GM12801 (cell line): ENCODE data around the gene ZNRD2.

Experiments used
- TF ChIP-seq, protein P1 (sequence below): IDR thresholded peaks from one replicate; pipeline ENCODE4 v1.5.1; 2011; ENCODE audit warnings: control low read depth; ENCODE audit not compliant: insufficient read length; ENCODE audit errors: extremely low read depth

ZNRD2 gene

DNA sequence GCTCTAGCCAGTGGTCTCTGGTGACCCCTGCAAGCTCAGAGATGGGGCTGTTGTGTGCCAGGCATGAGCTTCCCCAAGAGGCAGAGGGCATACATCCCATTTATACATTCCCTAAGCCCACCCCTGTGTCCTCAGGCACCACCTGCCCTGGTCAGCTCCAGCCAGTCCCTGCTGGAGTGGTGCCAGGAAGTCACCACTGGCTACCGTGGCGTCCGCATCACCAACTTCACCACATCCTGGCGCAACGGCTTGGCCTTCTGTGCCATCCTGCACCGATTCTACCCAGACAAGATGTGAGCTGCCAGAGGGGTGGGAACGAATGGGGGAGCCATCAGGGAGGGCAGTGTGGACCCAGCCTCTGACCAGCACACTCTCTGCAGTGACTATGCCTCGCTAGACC lies 13.8 kb downstream of the ZNRD2 start:
- TF ChIP-seq, protein P1, sequence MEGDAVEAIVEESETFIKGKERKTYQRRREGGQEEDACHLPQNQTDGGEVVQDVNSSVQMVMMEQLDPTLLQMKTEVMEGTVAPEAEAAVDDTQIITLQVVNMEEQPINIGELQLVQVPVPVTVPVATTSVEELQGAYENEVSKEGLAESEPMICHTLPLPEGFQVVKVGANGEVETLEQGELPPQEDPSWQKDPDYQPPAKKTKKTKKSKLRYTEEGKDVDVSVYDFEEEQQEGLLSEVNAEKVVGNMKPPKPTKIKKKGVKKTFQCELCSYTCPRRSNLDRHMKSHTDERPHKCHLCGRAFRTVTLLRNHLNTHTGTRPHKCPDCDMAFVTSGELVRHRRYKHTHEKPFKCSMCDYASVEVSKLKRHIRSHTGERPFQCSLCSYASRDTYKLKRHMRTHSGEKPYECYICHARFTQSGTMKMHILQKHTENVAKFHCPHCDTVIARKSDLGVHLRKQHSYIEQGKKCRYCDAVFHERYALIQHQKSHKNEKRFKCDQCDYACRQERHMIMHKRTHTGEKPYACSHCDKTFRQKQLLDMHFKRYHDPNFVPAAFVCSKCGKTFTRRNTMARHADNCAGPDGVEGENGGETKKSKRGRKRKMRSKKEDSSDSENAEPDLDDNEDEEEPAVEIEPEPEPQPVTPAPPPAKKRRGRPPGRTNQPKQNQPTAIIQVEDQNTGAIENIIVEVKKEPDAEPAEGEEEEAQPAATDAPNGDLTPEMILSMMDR, result no peak

DNA sequence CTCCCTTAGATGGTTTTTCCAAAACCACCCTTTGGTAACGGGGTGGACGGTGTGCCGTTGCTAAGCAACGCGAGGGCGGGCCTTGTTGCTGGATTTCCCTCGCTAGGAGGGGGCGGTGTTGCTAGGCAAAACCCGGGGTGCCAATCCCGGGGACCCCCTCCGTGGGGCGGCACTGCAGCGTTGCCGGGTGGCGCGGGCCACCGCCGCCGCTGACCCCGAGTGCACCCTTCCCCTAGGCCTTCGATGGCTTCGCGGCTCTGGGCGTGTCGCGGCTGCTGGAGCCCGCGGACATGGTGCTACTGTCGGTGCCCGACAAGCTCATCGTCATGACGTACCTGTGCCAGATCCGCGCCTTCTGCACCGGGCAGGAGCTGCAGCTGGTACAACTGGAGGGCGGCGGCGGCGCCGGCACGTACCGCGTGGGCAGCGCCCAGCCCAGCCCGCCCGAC lies 14.5 kb downstream of the ZNRD2 start:
- TF ChIP-seq, protein P1, result no peak

DNA sequence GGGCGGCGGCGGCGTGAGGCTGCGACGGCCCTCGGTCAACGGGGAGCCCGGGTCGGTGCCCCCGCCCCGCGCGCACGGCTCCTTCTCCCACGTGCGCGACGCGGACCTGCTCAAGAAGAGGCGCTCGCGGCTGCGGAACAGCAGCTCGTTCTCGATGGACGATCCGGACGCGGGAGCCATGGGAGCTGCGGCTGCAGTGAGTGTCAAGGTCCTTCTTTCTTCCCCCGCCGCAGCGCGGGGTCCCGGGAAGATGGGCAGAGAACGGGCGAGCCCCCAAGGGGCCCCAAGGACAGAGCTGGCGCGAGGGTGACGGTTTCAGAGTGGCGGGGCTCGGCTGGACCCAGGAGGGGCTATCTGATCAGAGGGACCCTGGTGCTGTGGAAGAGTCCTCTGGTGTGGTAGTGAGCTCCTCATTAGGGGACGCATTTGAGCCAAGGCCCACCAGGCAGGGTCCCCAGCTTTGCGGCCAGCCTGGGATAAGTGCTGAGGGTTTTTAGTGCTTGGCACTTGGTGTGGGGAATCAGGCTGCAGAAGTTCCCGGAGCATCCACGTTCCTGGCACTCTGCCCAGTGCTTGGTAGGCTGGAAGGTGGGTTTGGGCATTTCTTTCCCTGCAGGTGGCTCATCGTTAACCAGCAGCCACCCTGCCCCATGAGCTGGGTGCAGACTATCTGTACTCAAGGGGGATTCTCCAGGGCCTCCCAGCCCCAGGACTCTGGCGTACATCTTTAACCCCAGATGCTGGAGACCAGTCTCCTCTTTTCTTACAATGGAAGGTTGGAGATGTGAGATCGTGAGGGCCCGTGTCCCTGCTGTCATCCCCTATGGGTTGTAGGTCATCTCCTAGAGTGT lies 15.3 kb downstream of the ZNRD2 start:
- TF ChIP-seq, protein P1, result no peak

DNA sequence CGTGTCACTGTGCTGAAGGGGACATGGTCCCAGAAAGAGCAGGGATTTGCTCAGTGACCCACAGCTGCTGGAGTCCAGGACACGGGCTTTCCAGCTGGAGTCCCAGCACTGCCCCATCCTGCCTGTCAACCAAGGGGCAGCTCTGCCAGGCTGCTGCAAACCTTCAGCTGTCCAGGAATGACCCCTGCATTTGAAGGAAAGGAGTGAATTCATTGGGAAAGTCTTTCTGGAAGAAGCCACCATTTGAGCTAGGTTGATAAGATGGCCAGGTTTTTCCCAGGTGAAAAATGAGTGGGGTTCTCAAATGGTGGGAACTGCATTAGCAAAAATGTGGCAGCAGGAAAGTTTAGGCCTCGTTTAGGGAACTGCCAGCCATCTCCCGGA lies 16.0 kb downstream of the ZNRD2 start:
- TF ChIP-seq, protein P1, result no peak

DNA sequence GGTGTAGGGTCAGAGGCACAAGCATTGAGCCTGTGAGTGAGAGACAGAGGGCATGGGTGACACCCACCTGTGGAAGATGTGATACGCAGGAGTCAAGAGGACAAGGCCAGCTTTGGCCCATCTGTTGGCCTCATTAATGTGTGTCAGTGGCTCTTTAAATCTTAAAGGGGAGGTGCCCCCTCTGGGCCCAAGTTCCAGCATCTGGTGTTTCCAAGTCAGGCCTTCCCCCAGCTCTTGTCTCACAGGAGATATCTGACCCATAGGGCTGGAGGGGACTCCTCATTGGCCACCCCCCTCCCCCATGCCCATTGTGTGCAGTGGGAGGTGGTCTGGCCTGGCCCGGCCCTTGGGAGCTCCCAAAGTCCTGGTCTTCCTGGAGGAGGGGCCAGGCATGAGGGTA lies 16.4 kb downstream of the ZNRD2 start:
- TF ChIP-seq, protein P1, result no peak

DNA sequence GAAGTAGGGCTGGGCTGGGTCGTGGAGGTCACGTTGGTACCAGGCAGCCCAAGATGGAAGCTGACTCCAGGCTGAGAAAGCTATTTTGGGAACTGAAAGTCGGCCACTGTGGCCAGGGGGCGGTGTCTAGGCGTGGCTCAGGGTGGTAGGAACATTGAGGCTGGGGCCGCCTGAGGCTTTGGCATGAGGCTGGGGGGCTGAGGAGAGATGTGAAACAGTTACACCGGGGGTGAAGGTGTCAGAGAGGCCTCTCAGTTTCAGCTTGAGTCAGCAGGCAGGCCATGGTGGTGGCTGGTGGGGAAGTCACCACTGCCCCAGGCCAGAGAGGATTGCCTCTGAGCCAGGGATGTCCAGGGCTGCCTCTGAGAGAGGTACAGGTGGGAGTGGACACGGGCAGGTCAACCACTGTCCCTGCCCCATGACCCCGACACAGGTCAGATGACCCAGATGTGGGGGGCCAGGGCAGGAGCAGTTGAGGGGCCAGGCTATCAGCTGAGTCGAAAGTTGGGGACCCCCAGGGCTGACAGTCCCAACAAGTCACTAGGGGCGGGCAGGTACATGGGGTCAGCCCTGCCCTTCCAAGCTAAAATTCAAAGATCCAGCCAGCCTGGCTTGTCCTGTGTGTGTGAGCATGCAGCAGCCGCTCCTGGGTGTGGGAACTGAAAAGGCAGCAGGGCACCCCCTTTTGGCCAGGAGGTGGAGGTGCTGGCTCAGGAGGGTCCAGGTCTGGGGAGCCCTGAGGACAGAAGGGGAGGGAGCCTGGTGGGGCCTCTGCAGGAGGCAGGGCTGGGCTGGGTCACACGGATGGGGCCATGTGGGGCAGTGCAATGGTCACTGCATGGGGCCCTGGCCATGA lies 18.1 kb downstream of the ZNRD2 start:
- TF ChIP-seq, protein P1, result no peak

DNA sequence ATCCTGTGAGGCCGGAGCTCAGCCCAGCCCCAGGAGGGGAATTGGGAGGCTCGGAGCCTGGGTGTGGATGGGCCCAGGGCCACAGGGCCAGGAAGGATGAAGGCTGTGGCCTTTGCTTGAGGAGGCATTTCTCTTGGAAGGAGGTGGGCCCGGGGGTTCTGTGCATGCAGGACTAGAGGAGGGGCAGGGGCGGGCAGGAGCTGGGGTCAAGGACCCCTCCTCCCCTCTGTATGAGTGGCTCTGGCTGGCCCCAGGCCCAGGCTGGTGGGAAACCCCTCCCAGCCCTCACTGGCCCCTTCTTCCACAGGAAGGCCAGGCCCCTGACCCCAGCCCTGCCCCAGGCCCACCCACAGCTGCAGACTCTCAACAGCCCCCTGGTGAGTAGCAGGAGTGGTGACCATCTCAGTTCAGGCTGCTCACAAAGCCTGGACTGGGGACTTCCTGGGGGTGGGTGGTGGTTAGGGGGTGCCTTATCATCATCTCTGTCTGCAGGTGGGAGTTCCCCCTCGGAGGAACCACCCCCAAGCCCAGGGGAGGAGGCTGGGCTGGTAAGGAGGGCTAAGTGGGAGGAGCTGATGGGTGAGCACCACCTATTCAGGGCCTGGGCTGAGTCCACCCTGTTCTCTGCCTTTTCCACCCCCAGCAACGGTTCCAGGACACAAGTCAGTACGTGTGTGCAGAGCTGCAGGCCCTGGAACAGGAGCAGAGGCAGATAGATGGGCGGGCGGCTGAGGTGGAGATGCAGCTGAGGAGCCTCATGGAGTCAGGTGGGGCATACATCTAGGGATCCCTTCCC lies 19.4 kb downstream of the ZNRD2 start:
- TF ChIP-seq, protein P1, result no peak
